Panc1 (cell line): ENCODE data around the gene PRH2.

Source experiments
- POLR2AphosphoS5 ChIP-seq: IDR thresholded peaks from 2 replicates; pipeline ENCODE4 v1.6.1; 2012; ENCODE audit warnings: mild to moderate bottlenecking, low read depth, low read length, moderate library complexity
- TF ChIP-seq, protein P1 (sequence below): fragments of 450-650 bp; IDR thresholded peaks from 2 replicates; pipeline ENCODE4 v1.5.1; 2017; ENCODE audit warnings: mild to moderate bottlenecking
- TF ChIP-seq, protein P2 (sequence below), 2 experiments: IDR thresholded peaks; 2 replicates each; pipeline ENCODE4 v1.6.1; 2011 to 2012; ENCODE audit warnings: low read depth in 2 of 2, control low read depth in 1 of 2, low read length in 1 of 2, mild to moderate bottlenecking in 1 of 2, moderate library complexity in 1 of 2; ENCODE audit not compliant: insufficient read depth in 1 of 2

DNA sequence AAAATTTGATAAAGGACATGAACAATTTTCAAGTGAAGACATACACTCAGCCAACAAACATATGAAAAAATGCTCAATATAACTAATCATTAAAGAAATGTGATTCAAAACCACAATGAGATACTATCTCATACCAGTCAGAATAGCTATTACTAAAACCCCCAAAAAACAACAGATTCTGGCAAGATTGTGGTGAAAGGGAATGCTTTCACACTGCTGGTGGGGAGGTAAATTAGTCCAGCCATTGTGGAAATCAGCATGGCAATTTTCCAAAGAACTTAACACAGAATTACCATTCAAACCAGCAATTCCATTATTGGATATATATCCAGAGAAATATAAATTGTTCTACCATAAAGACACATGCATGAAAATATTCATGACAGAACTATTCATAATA, 28.7 kb downstream of the PRH2 start:
- TF ChIP-seq, protein P1, sequence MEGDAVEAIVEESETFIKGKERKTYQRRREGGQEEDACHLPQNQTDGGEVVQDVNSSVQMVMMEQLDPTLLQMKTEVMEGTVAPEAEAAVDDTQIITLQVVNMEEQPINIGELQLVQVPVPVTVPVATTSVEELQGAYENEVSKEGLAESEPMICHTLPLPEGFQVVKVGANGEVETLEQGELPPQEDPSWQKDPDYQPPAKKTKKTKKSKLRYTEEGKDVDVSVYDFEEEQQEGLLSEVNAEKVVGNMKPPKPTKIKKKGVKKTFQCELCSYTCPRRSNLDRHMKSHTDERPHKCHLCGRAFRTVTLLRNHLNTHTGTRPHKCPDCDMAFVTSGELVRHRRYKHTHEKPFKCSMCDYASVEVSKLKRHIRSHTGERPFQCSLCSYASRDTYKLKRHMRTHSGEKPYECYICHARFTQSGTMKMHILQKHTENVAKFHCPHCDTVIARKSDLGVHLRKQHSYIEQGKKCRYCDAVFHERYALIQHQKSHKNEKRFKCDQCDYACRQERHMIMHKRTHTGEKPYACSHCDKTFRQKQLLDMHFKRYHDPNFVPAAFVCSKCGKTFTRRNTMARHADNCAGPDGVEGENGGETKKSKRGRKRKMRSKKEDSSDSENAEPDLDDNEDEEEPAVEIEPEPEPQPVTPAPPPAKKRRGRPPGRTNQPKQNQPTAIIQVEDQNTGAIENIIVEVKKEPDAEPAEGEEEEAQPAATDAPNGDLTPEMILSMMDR: no peak
- no peak for TF ChIP-seq POLR2AphosphoS5
- TF ChIP-seq, protein P2, sequence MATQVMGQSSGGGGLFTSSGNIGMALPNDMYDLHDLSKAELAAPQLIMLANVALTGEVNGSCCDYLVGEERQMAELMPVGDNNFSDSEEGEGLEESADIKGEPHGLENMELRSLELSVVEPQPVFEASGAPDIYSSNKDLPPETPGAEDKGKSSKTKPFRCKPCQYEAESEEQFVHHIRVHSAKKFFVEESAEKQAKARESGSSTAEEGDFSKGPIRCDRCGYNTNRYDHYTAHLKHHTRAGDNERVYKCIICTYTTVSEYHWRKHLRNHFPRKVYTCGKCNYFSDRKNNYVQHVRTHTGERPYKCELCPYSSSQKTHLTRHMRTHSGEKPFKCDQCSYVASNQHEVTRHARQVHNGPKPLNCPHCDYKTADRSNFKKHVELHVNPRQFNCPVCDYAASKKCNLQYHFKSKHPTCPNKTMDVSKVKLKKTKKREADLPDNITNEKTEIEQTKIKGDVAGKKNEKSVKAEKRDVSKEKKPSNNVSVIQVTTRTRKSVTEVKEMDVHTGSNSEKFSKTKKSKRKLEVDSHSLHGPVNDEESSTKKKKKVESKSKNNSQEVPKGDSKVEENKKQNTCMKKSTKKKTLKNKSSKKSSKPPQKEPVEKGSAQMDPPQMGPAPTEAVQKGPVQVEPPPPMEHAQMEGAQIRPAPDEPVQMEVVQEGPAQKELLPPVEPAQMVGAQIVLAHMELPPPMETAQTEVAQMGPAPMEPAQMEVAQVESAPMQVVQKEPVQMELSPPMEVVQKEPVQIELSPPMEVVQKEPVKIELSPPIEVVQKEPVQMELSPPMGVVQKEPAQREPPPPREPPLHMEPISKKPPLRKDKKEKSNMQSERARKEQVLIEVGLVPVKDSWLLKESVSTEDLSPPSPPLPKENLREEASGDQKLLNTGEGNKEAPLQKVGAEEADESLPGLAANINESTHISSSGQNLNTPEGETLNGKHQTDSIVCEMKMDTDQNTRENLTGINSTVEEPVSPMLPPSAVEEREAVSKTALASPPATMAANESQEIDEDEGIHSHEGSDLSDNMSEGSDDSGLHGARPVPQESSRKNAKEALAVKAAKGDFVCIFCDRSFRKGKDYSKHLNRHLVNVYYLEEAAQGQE (IDR thresholded peaks at IDR 0.05; ENCODE audit: insufficient read depth in 1 of 2, low read depth in 2 of 2, low read length in 1 of 2): no peak
